Neuronal stem cell (in vitro differentiated cells): ENCODE results near the gene ADAM15.
A peak's percentile ranks its signal among the peaks of the same experiment; 100 is the strongest.

ENCODE experiments used
- DNase-seq: peaks from one replicate; pipeline ENCODE4 v3.0.0-alpha.2; 2013; ENCODE audit warnings: low spot score
- H2AFZ ChIP-seq: one replicate; pipeline ENCODE4 v1.6.1; 2013; ENCODE audit warnings: mild to moderate bottlenecking, low read length, inconsistent platforms
- H2AK5ac ChIP-seq: 2 replicates; pipeline ENCODE4 v1.6.1; 2013; ENCODE audit warnings: low read depth, mild to moderate bottlenecking, inconsistent platforms, low read length, moderate library complexity, mixed read lengths
- H2BK120ac ChIP-seq: 2 replicates; pipeline ENCODE4 v1.6.1; 2013; ENCODE audit warnings: low read depth, mild to moderate bottlenecking, inconsistent platforms, low read length, moderate library complexity, mixed read lengths
- H2BK12ac ChIP-seq: one replicate; pipeline ENCODE4 v1.6.1; 2013; ENCODE audit warnings: low read length, inconsistent platforms
- H2BK15ac ChIP-seq: 2 replicates; pipeline ENCODE4 v1.6.1; 2013; ENCODE audit warnings: mild to moderate bottlenecking, low read length, inconsistent platforms, mixed read lengths
- H2BK5ac ChIP-seq: one replicate; pipeline ENCODE4 v1.6.1; 2013; ENCODE audit warnings: inconsistent platforms, mild to moderate bottlenecking, low read length, moderate library complexity
- H3K14ac ChIP-seq: one replicate; pipeline ENCODE4 v1.6.1; 2013; ENCODE audit warnings: low read length, inconsistent platforms
- H3K18ac ChIP-seq: 2 replicates; pipeline ENCODE4 v1.6.1; 2013; ENCODE audit warnings: low read length, inconsistent platforms
- H3K23ac ChIP-seq: 2 replicates; pipeline ENCODE4 v1.6.1; 2013; ENCODE audit warnings: low read depth, mild to moderate bottlenecking, mixed read lengths, low read length, inconsistent platforms; ENCODE audit not compliant: poor library complexity
- H3K27ac ChIP-seq: replicated peaks from 3 replicates; pipeline ENCODE4 v1.5.1; 2013; ENCODE audit warnings: low read length, inconsistent platforms
- H3K27me3 ChIP-seq, 3 experiments: 2 replicates each; pipeline ENCODE4 v1.6.1; 2013; ENCODE audit warnings: low read length in 3 of 3, mild to moderate bottlenecking in 2 of 3, inconsistent platforms in 1 of 3, low read depth in 1 of 3, mixed read lengths in 1 of 3, moderate library complexity in 1 of 3; ENCODE audit not compliant: control insufficient read depth in 3 of 3, insufficient read depth in 3 of 3
- H3K36me3 ChIP-seq, 2 donors: replicated peaks in 1 of 2; 2 replicates each; pipeline ENCODE4 v1.6.1; 2013; ENCODE audit warnings: low read length in 2 of 2; ENCODE audit not compliant: control insufficient read depth in 2 of 2, insufficient read depth in 2 of 2
- H3K4ac ChIP-seq: 2 replicates; pipeline ENCODE4 v1.6.1; 2013; ENCODE audit warnings: inconsistent platforms, mild to moderate bottlenecking, low read length, moderate library complexity
- H3K4me1 ChIP-seq, 2 donors: 1 replicate in 1 of 2; 2 replicates in 1 of 2; pipeline ENCODE4 v1.6.1; 2013; ENCODE audit warnings: low read length in 2 of 2, low read depth in 1 of 2; ENCODE audit not compliant: control insufficient read depth in 2 of 2, insufficient read depth in 1 of 2
- H3K4me2 ChIP-seq: one replicate; pipeline ENCODE4 v1.6.1; 2013; ENCODE audit warnings: mild to moderate bottlenecking, low read length, inconsistent platforms; ENCODE audit not compliant: insufficient read depth, poor library complexity, severe bottlenecking
- H3K4me3 ChIP-seq, 2 donors: 2 replicates each; pipeline ENCODE4 v1.5.1; 2013; ENCODE audit warnings: low read length in 2 of 2, mild to moderate bottlenecking in 2 of 2, inconsistent platforms in 1 of 2, moderate library complexity in 1 of 2
- H3K79me1 ChIP-seq: one replicate; pipeline ENCODE4 v1.6.1; 2013; ENCODE audit warnings: low read depth, mild to moderate bottlenecking, inconsistent platforms, low read length, moderate library complexity
- H3K9ac ChIP-seq: one replicate; pipeline ENCODE4 v1.6.1; 2013; ENCODE audit warnings: mild to moderate bottlenecking, low read depth, low read length, inconsistent platforms; ENCODE audit not compliant: poor library complexity
- H3K9me3 ChIP-seq, 2 donors: replicated peaks in 1 of 2; 2 replicates each; pipeline versions ENCODE3 to v1.6.1; 2013; ENCODE audit warnings: low read length in 2 of 2, mild to moderate bottlenecking in 2 of 2, inconsistent platforms in 1 of 2, low read depth in 1 of 2, mixed read lengths in 1 of 2, moderate library complexity in 1 of 2; ENCODE audit not compliant: control insufficient read depth in 2 of 2, insufficient read depth in 1 of 2
- H4K8ac ChIP-seq: one replicate; pipeline ENCODE4 v1.6.1; 2013; ENCODE audit warnings: low read depth, mild to moderate bottlenecking, inconsistent platforms, low read length, moderate library complexity
- H4K91ac ChIP-seq: one replicate; pipeline ENCODE4 v1.6.1; 2013; ENCODE audit warnings: low read length, low read depth, mild to moderate bottlenecking, inconsistent platforms; ENCODE audit not compliant: poor library complexity
- WGBS, 2 donors: extraction: QIAGEN DNeasy Blood & Tissue Kit; methylation state at CpG; one replicate each; pipeline ENCODE4 v1.1.7; 2013; ENCODE audit warnings: missing lambda C conversion rate in 2 of 2, mixed read lengths in 1 of 2; ENCODE audit not compliant: insufficient read length in 2 of 2, insufficient replicate concordance in 1 of 2; ENCODE audit errors: extremely low coverage in 2 of 2; 5-methylcytosine and 5-hydroxymethylcytosine counted together

The ADAM15 gene

GRCh38 chr1:155079210-155079486 lies 28.0 kb downstream of the ADAM15 start:
- peak overlapping the region; percentile 74 to 88 for H3K4me3 ChIP-seq
- no CpG with 5 or more reads among the region's 10 CpGs for WGBS, 2 donors
- H3K27me3 ChIP-seq = peaks cover 30 to 51% (median 37%) of the 10 kb centered on the region in 3 experiments

GRCh38 chr1:155079487-155080311 lies 28.6 kb downstream of the ADAM15 start:
- peak overlapping the region; percentile 93 for H3K9ac ChIP-seq
- H2BK5ac ChIP-seq = peak overlapping the region; percentile 44
- peak overlapping the region; percentile 90 for H3K23ac ChIP-seq
- peak overlapping the region; percentile 98 for H3K18ac ChIP-seq
- peak overlapping the region; percentile 86 for H2AK5ac ChIP-seq
- no peaks in the 10 kb centered on the region for H3K79me1 ChIP-seq
- DNase-seq = no peak
- no peak overlapping the region for H3K4ac ChIP-seq
- H2BK15ac ChIP-seq = peak overlapping the region; percentile 88
- peaks cover 30 to 50% of the 10 kb centered on the region in 2 donors for H3K4me1 ChIP-seq
- peak overlapping the region; percentile 80 for H2AFZ ChIP-seq
- peak overlapping the region; percentile 69 for H2BK12ac ChIP-seq
- peaks cover 0 to 2% of the 10 kb centered on the region in 2 donors for H3K9me3 ChIP-seq
- WGBS, 2 donors = no CpG with 5 or more reads among the region's 67 CpGs
- H3K27me3 ChIP-seq = peaks cover 30 to 54% (median 37%) of the 10 kb centered on the region in 3 experiments
- no peak overlapping the region for H3K27ac ChIP-seq
- H4K91ac ChIP-seq = no peak overlapping the region
- H3K4me3 ChIP-seq = peak overlapping the region; percentile 74 to 88
- peak overlapping the region; percentile 23 for H2BK120ac ChIP-seq
- H3K36me3 ChIP-seq = no peaks in the 10 kb centered on the region
- H4K8ac ChIP-seq = no peak overlapping the region
- peak overlapping the region; percentile 98 for H3K4me2 ChIP-seq
- H3K14ac ChIP-seq = peak overlapping the region; percentile 28

More at GRCh38 chr1:155079210-155079486, 28.0 kb downstream of the ADAM15 start:
- Histone ChIP-seq H2BK5ac (peak overlapping the region; percentile 56), H3K4me1 (peaks cover 27 to 47% of the 10 kb centered on the region in 2 donors), H3K4ac (no peak overlapping the region), H3K9me3 (peaks cover 0 to 2% of the 10 kb centered on the region in 2 donors), H2AFZ (peak overlapping the region; percentile 80), H3K18ac (peak overlapping the region; percentile 98), H2BK12ac (no peak overlapping the region), H4K8ac (no peak overlapping the region), H4K91ac (no peak overlapping the region), H3K27ac (no peak overlapping the region), H2BK15ac (peak overlapping the region; percentile 88), H2BK120ac (no peak overlapping the region), H3K79me1 (no peaks in the 10 kb centered on the region), H3K4me2 (peak overlapping the region; percentile 98), H3K14ac (no peak overlapping the region), H3K36me3 (no peaks in the 10 kb centered on the region), H2AK5ac (peak overlapping the region; percentile 86), H3K9ac (peak overlapping the region; percentile 93), H3K23ac (no peak overlapping the region)
- DNase-seq = no peak

- peak; percentile 89 for DNase-seq
- peak overlapping the region; percentile 98 for H3K18ac ChIP-seq
These were observed 29.5 kb downstream of the ADAM15 start for GRCh38 chr1:155080312-155081228.

More at GRCh38 chr1:155080312-155081228, 29.5 kb downstream of the ADAM15 start:
- no peaks in the 10 kb centered on the region for H3K36me3 ChIP-seq
- peaks cover 30 to 54% (median 37%) of the 10 kb centered on the region in 3 experiments for H3K27me3 ChIP-seq
- no peak overlapping the region for H3K4ac ChIP-seq
- H4K8ac ChIP-seq = peak overlapping the region; percentile 84
- peak overlapping the region; percentile 78 for H2BK12ac ChIP-seq
- peak overlapping the region; percentile 93 for H3K9ac ChIP-seq
- peak overlapping the region; percentile 86 for H2AK5ac ChIP-seq
- H2BK5ac ChIP-seq = peak overlapping the region; percentile 44
- H2AFZ ChIP-seq = peak overlapping the region; percentile 80
- H2BK15ac ChIP-seq = peak overlapping the region; percentile 88
- H2BK120ac ChIP-seq = peak overlapping the region; percentile 20
- no peak overlapping the region for H3K27ac ChIP-seq
- WGBS, 2 donors = no CpG with 5 or more reads among the region's 71 CpGs
- H3K4me1 ChIP-seq = peaks cover 32 to 49% of the 10 kb centered on the region in 2 donors
- no peaks in the 10 kb centered on the region for H3K79me1 ChIP-seq
- H4K91ac ChIP-seq = no peak overlapping the region
- H3K4me3 ChIP-seq = peak overlapping the region; percentile 74 to 88
- H3K4me2 ChIP-seq = peak overlapping the region; percentile 98
- peak overlapping the region; percentile 90 for H3K23ac ChIP-seq
- no peak overlapping the region for H3K14ac ChIP-seq
- H3K9me3 ChIP-seq = peaks cover 0 to 2% of the 10 kb centered on the region in 2 donors
